HG03457 (cell line): Measurements from ENCODE around the gene LGALSL.

Source experiments
- ATAC-seq: cut with Tn5 transposase; IDR thresholded peaks from one replicate; pipeline ENCODE4 v1.9.1; 2021; ENCODE audit warnings: moderate number of reproducible peaks; ENCODE audit not compliant: unreplicated experiment

Gene LGALSL

DNA sequence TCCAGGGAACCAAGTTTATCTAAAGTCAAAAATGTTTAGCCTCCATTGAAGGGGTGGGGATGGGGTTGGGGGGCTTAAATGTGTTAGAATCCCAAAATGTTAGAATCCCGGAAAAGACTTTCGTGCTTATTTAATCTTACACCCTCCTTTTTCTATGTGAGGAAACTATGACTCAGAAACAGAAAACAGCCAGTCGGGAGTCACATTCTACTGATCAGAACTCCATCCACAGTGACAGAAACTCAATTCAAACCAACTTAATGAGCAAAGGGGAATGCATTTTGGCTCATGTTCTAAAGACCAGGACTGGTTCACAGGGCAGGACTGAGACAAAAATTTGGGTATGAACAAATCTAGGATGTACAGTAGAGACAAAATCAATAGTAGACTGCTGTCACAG is 38.3 kb downstream of the LGALSL start:
- ATAC-seq, result no peak

GRCh38 chr2:64492821-64493220 is 38.9 kb downstream of the LGALSL start:
- ATAC-seq, result no peak

DNA sequence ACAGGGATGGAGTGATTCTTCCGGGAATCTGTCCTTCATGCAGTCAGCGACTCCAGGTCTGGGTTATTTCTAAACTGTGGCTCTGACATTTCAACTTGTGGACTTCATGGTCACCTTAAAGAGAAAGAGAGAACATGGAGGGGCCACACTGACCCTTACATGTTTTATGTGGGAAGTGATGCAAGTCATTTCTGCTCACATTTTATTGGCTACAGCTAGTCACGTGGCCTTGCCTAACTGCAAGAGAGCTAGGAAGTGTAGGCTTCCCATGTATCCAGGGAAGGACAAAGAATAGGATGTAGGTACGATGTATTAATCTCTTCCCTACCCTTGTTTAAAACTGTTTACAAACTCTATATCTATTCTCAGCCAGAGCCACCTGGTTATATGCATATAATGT is 39.8 kb downstream of the LGALSL start:
- no peak for ATAC-seq

GRCh38 chr2:64498438-64498837 is 44.5 kb downstream of the LGALSL start:
- ATAC-seq, result no peak

DNA sequence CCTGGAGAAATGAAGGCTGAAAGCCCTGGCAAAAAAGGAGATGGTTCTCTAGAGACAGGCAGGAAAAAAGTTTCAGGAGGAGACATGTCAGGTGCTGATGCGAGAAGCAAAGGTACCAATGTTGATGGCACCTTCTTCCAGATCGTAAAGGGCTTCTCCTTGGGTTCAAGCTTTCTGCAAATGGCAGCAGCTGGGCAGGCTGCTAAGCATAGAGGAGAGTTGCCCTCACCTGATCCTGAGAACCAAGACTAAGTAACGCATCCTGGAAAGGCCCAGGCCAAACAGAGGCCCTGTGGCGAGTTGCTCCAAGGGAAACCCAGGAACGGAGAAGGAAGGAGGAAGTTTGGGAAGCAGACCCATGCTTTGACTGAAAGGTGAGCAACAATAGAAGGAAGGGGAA is 46.6 kb downstream of the LGALSL start:
- no peak for ATAC-seq

- no peak for ATAC-seq
Observed at GRCh38 chr2:64501946-64502345, 48.0 kb downstream of the LGALSL start.

DNA sequence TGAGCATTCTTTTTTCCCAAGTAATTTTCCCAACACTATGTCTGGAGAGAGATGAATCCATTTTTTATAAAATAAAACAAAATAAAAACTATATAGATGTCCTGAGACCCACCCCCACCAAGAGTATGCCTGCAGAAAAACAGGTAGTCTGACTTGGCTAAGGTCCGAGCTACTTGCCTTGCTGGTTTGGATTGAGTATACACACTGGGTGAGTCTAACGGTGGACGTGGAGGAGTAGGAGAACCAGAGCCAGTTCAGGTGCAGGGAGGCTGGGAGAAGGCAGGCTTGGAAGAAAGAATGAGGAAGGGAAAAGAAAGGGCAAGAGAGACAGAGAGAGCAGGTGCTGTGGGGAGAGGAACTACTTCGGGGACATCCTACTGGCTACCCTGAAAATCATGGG is 48.9 kb downstream of the LGALSL start:
- no peak for ATAC-seq

- no peak for ATAC-seq
Observed at GRCh38 chr2:64504774-64505720, 51.1 kb downstream of the LGALSL start.

DNA sequence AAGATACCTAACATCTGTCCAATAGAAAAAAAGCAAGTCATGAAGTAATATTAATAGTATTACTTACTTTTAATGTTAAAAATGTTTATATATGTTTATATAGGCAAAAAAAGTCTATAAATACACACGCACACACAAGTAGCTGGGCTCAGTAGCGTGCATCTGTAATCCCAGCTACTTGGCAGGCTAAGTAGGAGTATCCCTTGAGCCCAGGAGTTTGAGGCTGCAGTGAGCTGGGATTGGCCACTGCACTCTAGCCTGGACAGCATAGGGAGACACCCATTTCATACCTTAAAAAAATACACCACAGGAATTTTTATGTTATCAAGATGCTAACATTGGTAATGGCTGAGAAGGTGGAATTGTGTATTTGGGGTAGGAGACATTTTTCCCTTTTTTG is 52.7 kb downstream of the LGALSL start:
- ATAC-seq, result no peak
